ENCODE measurements around the gene RPUSD4. TPM values are rescaled to one million over a fixed set of nuclear protein-coding genes. Genes with fewer than 3 reads are reported as not detected.

RPUSD4 gene
- total and polyA plus RNA-seq, 9 of the 15 experiments (the other 6 are each of a cell fraction or from before 2014, with no cell fraction given): 27.4 to 56.2 (median 44.6) TPM

- TF ChIP-seq POLR2AphosphoS5 (IDR thresholded peaks at IDR 0.05; ENCODE audit: control insufficient read depth, insufficient read depth, low read depth, low read length): peak; percentile 81
- TF ChIP-seq THRB (CRISPR knock-in tag; conservative IDR thresholded peaks at IDR 0.05): no peak
- peak; percentile 93 for TF ChIP-seq SP1 (CRISPR knock-in tag; IDR thresholded peaks at IDR 0.05)
- TF ChIP-seq EP300 (IDR thresholded peaks at IDR 0.05; ENCODE audit: low read length): no peak
- TF ChIP-seq ZNF282 (CRISPR knock-in tag; IDR thresholded peaks at IDR 0.05): no peak
- TF ChIP-seq CGGBP1 (CRISPR knock-in tag; IDR thresholded peaks at IDR 0.05): no peak
- TF ChIP-seq ARID3B (CRISPR knock-in tag; IDR thresholded peaks at IDR 0.05; ENCODE audit: borderline replicate concordance): no peak
- TF ChIP-seq CCAR2 (IDR thresholded peaks at IDR 0.05; ENCODE audit: low read depth, low read length): no peak
- no peak for TF ChIP-seq ZFP36 (IDR thresholded peaks at IDR 0.05; ENCODE audit: low read depth, low read length, partially characterized antibody)
- no peak for TF ChIP-seq ZBTB40 (IDR thresholded peaks at IDR 0.05)
- no peak for TF ChIP-seq ZBTB40 (CRISPR knock-in tag; IDR thresholded peaks at IDR 0.05)
- peak; percentile 19; the same call in 1 of the 2 replicates for TF ChIP-seq NBN (IDR thresholded peaks at IDR 0.05; ENCODE audit: low read depth)
- no peak for TF ChIP-seq ELK1 (CRISPR knock-in tag; IDR thresholded peaks at IDR 0.05)
- no peak for TF ChIP-seq ZNF41 (CRISPR knock-in tag; conservative IDR thresholded peaks at IDR 0.05)
Measured at GRCh38 chr11:126211236-126212088, at the start of gene RPUSD4, which contains the start of gene FAM118B (continued).

Measured in K562 (cell line).